ENCODE measurements around the gene LSR. TPM values are rescaled to one million over a fixed set of nuclear protein-coding genes. Genes with fewer than 3 reads are reported as not detected.
"Not testable (repeated sequence)": the region's sequence is repeated elsewhere in the genome, so short reads cannot be mapped to it uniquely, and the experiment has no call there.

The LSR gene
- total RNA-seq, 1 donor from 2014 or later: 6.8 TPM

- ATAC-seq (no peak), DNase-seq (ENCODE audit: missing footprints) (no peak)
- intact Hi-C loops (cut with DNase I): no loop called here
Measured at GRCh38 chr19:35216016-35216832, 32.6 kb upstream of the LSR start.

- intact Hi-C loops (cut with DNase I): no loop called here
- no peak for DNase-seq (ENCODE audit: missing footprints)
- ATAC-seq: peak; percentile 17
Measured at GRCh38 chr19:35216833-35217648, 31.8 kb upstream of the LSR start.

- intact Hi-C loops (cut with DNase I): no loop called here
- DNase-seq (ENCODE audit: missing footprints) (no peak), ATAC-seq (no peak)
Measured at GRCh38 chr19:35217649-35217990, 31.2 kb upstream of the LSR start.

- ATAC-seq: no peak
- intact Hi-C loops (cut with DNase I): no loop called here
Measured at GRCh38 chr19:35219008-35219407, 29.8 kb upstream of the LSR start.

GRCh38 chr19:35220315-35220921, 28.4 kb upstream of the LSR start:
- intact Hi-C loops (cut with DNase I): no loop called here
- DNase-seq (ENCODE audit: missing footprints) (no peak), ATAC-seq (no peak)

More at GRCh38 chr19:35219008-35219407, 29.8 kb upstream of the LSR start:
- DNase-seq (ENCODE audit: missing footprints): no peak

GRCh38 chr19:35220973-35221590, 27.7 kb upstream of the LSR start:
- intact Hi-C loops (cut with DNase I); ATAC-seq; DNase-seq (ENCODE audit: missing footprints): not testable (repeated sequence)

- intact Hi-C loops (cut with DNase I): no loop called here
- DNase-seq (ENCODE audit: missing footprints): no peak
- no peak for ATAC-seq
Measured at GRCh38 chr19:35222373-35223015, 26.3 kb upstream of the LSR start.

- intact Hi-C loops (cut with DNase I): no loop called here
- ATAC-seq: no peak
- DNase-seq (ENCODE audit: missing footprints): no peak
Measured at GRCh38 chr19:35223084-35223790, 25.6 kb upstream of the LSR start.

GRCh38 chr19:35223862-35224505, 24.8 kb upstream of the LSR start:
- no peak for DNase-seq (ENCODE audit: missing footprints)
- intact Hi-C loops (cut with DNase I): no loop called here
- ATAC-seq: no peak

GRCh38 chr19:35224681-35225571, 23.9 kb upstream of the LSR start:
- intact Hi-C loops (cut with DNase I): no loop called here
- DNase-seq (ENCODE audit: missing footprints): no peak
- ATAC-seq: no peak

- DNase-seq (ENCODE audit: missing footprints) (no peak), ATAC-seq (no peak)
- intact Hi-C loops (cut with DNase I): no loop called here
Measured at GRCh38 chr19:35225951-35226350, 22.9 kb upstream of the LSR start.

GRCh38 chr19:35226748-35227147, 22.1 kb upstream of the LSR start:
- intact Hi-C loops (cut with DNase I): no loop called here
- ATAC-seq (no peak), DNase-seq (ENCODE audit: missing footprints) (no peak)

GRCh38 chr19:35228177-35228930, 20.4 kb upstream of the LSR start, which contains the start of gene FAM187B:
TSS of gene FAM187B (minus strand) at chr19:35228739. CDS start at chr19:35228680, 59 bp downstream.
- no peak for DNase-seq (ENCODE audit: missing footprints)
- ATAC-seq: no peak
- intact Hi-C loops (cut with DNase I): no loop called here

- intact Hi-C loops (cut with DNase I): no loop called here
- DNase-seq (ENCODE audit: missing footprints): no peak
- no peak for ATAC-seq
Measured at GRCh38 chr19:35229601-35230000, 19.2 kb upstream of the LSR start.

- ATAC-seq: no peak
- intact Hi-C loops (cut with DNase I): no loop called here
- no peak for DNase-seq (ENCODE audit: missing footprints)
Measured at GRCh38 chr19:35231956-35232645, 16.7 kb upstream of the LSR start.
